Myocyte (in vitro differentiated cells): ENCODE data around the gene LTF. TPM values are rescaled to one million over a fixed set of nuclear protein-coding genes. Genes with fewer than 3 reads are reported as not detected.
"Not testable (repeated sequence)": the region's sequence is repeated elsewhere in the genome, so short reads cannot be mapped to it uniquely, and the experiment has no call there.

Source experiments
- DNase-seq: peaks from one replicate; pipeline ENCODE4 v3.0.0-alpha.2; 2012; ENCODE audit warnings: low read depth
- total RNA-seq: library from RNA; depleted of rRNA; stranded (reverse); fragments of >200 nt; gene quantifications from 2 replicates; pipeline ENCODE4 v1.2.3, GENCODE V29; 2014

The LTF gene
- total RNA-seq, 1 donor from 2014 or later: 2.2 TPM

- no peak for DNase-seq
Measured at GRCh38 chr3:46447228-46447985, 17.3 kb downstream of the LTF start.

- DNase-seq: no peak
Measured at GRCh38 chr3:46442576-46443530, 21.9 kb downstream of the LTF start.

DNA sequence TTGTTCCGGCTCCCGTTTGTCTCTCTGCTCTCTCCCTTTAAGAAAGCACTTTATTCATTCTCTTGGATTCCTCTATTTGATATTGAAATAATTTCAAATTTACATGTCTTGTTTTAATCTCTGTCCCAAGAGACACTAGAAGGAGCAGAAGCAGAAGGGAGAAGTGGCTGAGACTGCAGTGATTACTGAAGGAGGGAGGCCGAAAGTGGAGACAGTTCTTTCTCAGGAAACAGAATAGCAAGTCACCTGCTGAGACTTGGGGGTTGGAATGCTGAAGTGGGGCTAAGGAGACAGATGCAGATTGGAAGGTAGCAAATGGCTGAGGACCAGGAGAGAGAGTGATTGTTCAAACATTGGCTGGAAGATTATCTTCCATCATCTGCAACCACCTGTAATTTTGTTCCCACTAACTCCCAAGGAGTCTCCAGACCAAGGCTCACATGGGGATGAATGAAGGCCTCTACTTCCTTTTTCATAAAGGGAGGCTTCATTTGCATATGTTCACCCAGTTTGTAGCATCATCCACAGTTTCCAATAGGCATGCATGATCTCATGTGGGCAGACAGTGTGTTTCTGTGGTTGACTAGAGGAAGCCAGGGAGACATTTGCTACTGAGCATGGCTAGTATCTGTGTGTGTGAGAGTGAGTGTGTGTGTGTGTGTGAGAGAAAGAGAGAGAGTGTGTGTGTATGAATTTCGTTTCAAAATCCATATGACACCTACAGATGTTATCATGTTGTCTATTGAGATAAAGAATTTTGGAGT is 24.0 kb downstream of the LTF start:
- no peak for DNase-seq

DNA sequence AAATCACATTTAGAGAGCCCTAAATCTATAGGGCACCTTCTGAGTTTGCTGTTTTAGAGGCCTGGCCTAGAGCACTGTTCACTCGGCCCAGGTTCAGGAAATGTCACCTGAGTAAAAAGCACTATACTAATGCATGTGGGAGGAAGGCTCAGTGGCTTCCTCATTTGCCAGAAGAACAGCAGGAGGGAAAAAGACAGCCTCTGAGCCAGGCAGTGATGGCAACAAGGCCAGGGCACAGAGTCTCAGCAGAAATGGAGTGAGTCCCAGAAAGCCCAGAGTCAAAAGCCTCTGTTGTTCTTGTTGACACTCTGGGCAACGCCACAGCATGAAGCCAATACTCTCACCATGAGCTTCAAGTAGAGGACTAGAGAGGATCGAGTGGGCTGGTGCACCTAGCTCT is 25.9 kb downstream of the LTF start:
- DNase-seq: no peak

- no peak for DNase-seq
Measured at GRCh38 chr3:46435081-46435726, 29.5 kb downstream of the LTF start.

DNA sequence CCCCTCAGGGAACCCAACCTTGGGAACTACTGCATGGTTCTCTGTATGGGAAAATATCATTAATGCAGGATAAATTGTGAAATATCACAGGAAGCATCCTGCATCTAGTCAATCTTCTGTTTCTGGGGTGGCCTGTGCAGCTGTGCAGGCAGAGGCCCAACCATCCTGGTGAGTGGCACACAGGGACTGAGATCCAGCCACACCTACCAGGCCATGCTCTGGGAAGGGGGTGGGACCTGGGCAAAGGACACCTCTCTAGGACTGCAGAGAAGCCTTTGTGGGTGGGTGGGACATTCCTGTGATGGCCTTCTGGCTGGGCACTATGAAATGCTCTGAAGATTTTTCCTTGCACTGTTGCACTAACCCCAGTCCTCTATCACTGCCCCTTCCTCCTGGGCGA is 30.9 kb downstream of the LTF start:
- DNase-seq: no peak

GRCh38 chr3:46433118-46433517 is 31.6 kb downstream of the LTF start:
- DNase-seq: not testable (repeated sequence)

GRCh38 chr3:46431905-46432304 is 32.8 kb downstream of the LTF start:
- DNase-seq: not testable (repeated sequence)

DNA sequence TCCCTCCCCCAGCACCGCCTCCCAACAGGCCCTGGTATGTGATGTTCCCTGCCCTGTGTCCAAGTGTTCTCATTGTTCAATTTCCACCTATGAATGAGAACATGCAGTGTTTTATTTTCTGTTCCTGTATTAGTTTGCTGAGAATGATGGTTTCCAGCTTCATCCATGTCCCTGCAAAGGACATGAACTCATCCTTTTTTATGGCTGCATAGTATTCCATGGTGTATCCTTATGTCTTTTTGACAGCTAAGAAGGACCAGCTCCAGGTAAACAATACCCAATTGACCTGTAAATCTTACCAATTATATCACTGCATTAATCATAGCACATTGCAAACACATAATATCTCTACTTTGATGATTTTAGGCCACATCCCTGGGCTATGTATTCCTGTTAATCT is 33.8 kb downstream of the LTF start:
- not testable (repeated sequence) for DNase-seq

DNA sequence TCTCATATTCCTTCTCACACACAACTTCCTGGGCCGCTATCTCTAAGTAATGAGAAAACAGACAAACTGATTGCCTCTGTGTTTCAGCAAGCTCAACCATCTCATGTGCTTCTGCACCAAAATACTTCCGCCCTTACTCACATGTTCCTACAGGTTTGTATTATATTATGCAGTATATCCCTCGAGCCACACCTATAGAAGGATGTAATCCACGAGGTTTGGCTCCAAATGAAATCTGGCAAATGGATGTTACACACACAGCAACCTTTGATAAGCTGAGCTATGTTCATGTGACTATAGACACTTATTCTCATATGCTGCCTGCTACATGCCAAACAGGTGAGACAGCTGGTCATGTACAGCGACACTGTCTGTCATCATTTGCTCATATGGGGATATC is 35.0 kb downstream of the LTF start:
- no peak for DNase-seq

DNA sequence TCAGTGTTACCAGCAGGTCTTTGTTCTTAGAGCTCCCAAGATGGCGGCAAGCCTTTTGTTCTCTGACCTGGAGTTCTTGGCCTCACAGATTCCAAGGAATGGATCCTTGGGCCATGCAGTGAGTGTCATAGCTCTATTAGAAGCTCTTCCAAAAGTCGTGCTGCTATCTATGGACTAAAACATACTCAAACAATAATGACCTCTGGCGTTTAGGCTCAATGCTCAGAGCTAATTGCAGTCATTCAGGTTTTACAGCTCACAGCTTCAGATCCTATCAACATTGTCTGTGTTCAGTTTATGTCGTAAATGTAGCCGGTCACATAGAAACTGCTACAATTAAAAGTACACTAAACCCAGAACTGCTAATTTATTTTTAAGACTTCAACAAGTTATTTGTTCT is 35.5 kb downstream of the LTF start:
- DNase-seq: no peak

DNA sequence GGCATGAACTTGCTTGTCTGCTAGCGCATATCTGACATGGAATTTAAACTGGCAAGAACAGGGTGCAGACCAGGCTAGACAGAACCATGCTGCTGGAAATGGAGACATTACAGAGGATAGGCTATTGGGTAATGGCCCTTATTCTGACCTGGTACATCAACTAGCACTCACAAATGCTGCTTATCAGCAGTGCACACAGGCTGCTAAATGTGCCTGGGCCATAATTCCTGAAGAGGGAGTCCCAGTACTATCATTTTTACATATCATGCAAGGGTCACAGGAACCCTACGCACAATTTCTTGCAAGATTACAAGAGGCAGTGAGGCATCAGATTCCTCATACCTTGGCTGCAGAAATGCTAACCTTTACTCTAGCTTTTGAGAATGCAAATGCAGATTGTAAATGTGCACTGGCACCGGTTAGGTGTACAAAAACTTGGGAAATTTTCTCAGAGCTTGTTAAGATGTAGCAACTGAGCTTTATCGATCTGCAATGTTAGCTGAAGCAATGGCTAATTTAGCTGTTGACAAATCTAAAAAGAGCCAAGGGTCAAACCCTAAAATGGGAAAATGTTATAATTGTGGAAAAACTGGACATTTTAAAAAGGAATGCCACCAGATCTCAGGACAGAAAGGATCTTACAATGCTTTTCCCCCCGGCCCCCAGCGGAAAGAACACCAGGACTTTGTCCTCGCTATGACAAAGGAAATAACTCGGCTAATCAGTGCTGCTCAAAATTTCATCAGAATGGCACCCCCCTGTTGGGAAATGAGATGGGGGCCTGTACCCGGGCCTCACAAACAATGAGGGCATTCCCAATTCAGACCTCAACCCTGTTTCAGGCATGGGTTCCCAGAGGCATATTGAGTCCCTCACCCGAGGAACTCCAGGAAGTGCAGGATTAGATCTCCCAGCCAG is 36.5 kb downstream of the LTF start:
- no peak for DNase-seq

- not testable (repeated sequence) for DNase-seq
Measured at GRCh38 chr3:46427404-46427803, 37.3 kb downstream of the LTF start.

- DNase-seq: not testable (repeated sequence)
Measured at GRCh38 chr3:46426476-46426875, 38.2 kb downstream of the LTF start.

DNA sequence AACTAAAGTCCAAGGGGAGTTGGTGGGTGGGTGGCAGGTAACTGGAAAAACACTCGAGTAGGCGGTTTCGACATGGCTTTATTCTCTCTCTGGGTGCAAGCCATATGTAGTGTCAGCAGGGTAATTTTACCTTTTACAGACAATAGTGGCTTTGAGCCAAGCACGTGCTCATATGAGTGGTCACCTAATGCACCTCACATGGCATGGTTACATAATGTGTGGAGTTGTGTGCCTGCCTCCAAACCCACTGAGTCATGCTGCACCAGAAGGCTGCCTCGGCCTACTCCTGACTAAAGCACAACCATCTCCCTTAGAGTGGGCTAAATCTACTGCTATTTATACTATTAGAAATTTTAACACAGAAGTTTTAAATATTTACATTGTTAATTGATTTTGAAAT is 41.1 kb downstream of the LTF start:
- DNase-seq: peak; percentile 56

DNA sequence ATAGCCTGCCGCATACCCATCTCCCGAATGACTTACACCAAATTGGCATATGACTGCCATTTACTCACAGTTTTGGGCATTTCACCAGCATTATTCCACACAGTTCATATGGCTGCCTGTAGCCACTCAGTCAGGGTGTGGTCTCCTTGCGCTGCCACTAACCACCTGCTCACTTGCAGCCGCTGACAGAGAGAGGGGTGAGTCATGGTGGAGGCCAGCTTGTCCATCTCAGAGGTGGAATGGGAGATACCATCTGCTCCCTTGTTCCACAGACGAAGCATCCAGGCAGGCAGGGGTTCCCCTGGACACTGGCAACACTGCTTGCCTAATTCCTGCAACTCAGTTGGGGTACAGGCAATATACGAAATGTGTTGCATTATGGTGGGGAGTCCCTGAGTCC is 42.1 kb downstream of the LTF start:
- DNase-seq: peak; percentile 96

- peak; percentile 97 for DNase-seq
Measured at GRCh38 chr3:46420931-46421330, 43.8 kb downstream of the LTF start.

DNA sequence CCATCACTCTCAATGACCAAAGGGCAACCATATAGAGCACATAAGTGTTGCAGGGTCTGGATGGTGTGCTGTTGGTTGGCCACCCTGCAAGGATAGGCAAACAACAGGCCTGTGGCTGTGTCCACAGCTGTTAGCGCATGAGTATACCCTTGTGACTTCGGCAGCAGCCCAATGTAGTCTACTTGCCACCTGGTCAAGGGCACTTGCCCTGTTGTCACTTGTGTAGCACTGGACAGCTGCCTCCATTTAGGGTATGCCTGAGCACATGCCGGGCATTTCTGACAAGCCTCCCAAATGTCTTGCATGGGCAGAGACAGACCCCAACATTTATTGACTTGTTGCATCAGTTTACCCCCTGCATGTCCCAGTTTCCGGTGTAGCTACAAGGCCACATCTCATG is 44.9 kb downstream of the LTF start:
- DNase-seq: peak; percentile 81

- DNase-seq: no peak
Measured at GRCh38 chr3:46417841-46418611, 46.7 kb downstream of the LTF start.
